ENCODE measurements around the gene PMCH. TPM values are rescaled to one million over a fixed set of nuclear protein-coding genes. Genes with fewer than 3 reads are reported as not detected.

Gene PMCH
- not detected in 5 replicates for total RNA-seq (2022; extraction: Qiagen RNA extraction)

DNA sequence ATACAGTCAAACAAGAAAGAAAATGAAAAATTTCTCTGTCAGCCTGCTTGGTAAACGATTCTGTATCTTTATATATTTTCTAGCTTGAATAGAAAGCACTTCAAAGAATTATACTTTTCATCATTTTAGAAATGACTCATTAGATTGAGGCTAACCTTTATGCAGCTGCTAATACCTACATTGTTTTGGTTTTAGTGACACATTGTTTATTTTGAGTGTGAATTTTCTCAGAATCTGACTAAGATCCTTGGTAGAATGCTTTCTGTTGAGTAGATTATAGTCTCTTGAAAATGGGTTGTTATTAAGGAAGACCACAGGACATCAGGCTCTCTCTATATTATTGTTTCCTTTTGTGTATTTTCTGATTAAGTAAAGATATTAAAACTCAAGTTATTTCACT, at the start of gene PMCH:
Gene PMCH, minus strand, starts transcription at position 45 of the 400 bp plus-strand sequence. CDS start 63 bp downstream, outside the sequence.

Other genes starting within 250 kb of the PMCH start
- 26.3 to 38.3 TPM (median 29.3 TPM) in 5 replicates for gene WASHC3, start 135.8 kb downstream of the PMCH start, total RNA-seq (2022; extraction: Qiagen RNA extraction)
- gene NUP37, start 77.7 kb downstream of the PMCH start, total RNA-seq (2022; extraction: Qiagen RNA extraction) = 60.0 to 78.7 TPM (median 65.1 TPM) in 5 replicates
- 16.6 to 23.5 TPM (median 19.2 TPM) in 5 replicates for gene PARPBP, start 77.7 kb downstream of the PMCH start, total RNA-seq (2022; extraction: Qiagen RNA extraction)

Data from A549 treated with Mapracorat at 1 μM for 4 hours (cell line).